GM21723 (cell line): ENCODE measurements around the gene SLC35E1.

Experiments
- ATAC-seq: cut with Tn5 transposase; IDR thresholded peaks from one replicate; pipeline ENCODE4 v1.9.1; 2021; ENCODE audit warnings: mild to moderate bottlenecking, moderate library complexity; ENCODE audit not compliant: unreplicated experiment

SLC35E1 gene

DNA sequence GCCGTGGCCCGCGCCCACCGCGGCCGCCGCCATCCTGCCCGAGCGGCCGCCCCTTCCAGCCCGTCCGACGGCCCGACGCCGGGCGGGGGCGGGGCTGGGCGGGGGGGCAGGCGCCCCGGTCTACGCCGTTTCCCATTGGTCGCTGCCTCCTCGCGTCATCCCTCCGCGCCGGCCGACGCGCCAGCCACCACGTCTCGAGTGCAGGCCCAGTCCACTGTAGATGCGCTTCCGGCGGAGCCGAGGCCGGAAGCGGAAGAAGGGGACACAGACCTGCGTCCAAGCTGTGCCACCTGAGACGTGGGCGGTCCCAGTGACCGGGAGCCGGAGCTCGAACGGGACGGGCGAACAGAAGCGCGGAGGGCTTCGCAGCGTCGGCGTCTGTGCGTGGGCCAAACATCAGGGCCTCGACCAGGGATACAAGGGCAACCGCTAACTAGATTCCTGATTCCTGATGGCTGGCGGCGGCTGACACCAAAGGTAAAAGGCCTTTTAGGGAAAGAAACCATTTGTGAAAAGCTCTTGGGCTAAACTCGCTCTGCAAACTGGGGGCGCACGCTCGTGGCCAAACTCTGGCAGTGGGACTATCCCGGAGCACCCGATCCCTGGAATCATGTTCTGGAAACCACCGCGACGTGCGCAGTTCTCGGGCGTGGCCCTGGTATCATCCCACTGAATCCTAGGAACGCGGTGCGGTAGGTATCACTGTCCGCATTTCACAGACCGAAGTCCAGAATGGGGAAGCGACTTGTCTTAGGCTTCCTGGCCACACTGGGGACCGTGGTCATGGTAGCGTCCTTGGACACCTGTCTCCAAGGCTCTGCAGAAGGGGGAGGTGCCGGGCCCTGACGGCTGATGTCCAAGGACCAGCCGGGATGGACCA, at the start of gene SLC35E1:
Gene SLC35E1, minus strand, starts transcription at position 84 of the 880 bp plus-strand sequence. Its CDS starts 51 bp downstream, at position 33.
- ATAC-seq, result peak; percentile 75

DNA sequence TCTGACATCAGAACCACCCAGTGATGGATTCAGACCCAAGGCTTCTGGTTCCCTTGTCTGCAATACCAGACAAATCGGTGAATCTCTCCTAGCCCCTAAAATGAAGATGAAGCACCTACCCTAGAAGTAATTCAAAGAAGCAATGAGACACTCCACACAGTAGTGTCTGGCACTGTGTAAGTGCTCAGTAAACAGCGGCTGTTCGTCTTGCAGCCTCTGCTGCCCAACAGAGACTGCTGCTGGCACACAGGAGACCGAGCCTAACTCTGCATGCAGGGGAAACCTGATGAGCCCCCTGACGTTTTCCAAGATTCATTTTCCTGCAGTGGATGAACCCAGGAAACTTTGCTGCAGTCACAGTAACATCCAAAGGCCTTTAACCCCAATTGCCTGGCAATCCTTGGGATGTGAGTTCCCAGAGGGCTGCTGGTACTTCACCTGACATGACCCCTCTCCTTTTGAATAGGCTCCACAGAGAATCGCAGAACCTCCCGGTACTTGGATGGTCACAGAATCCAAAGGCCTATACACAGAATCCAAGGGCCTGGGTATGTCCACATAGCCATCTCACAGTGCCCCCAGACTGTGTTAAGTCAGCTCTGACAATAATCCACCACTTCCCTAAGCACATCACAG, 49.1 kb upstream of the SLC35E1 start:
- no peak for ATAC-seq

- no peak for ATAC-seq
Observed at GRCh38 chr19:16620584-16620983, 48.4 kb upstream of the SLC35E1 start.

- no peak for ATAC-seq
Observed at GRCh38 chr19:16620018-16620417, 47.8 kb upstream of the SLC35E1 start.

GRCh38 chr19:16619457-16619856, 47.2 kb upstream of the SLC35E1 start:
- no peak for ATAC-seq

DNA sequence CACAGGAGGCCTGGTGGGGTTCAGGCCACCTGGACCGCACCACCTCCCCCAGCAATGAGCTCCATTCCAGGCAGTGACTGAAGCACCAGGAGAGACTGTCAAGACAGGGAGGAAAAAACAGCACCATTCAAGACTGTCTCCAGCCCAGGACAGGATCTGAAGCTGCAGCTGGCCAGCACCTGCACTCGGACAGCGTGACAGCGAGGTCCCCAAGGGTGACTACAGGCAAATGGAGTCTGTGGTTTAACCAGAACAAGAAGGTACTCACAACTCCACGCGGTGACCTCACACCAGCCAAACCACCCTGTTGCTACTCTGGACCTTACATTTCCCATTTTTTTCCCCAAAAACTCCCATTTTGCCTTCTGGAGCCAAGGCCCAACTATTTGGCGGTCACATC, 46.0 kb upstream of the SLC35E1 start:
- no peak for ATAC-seq

DNA sequence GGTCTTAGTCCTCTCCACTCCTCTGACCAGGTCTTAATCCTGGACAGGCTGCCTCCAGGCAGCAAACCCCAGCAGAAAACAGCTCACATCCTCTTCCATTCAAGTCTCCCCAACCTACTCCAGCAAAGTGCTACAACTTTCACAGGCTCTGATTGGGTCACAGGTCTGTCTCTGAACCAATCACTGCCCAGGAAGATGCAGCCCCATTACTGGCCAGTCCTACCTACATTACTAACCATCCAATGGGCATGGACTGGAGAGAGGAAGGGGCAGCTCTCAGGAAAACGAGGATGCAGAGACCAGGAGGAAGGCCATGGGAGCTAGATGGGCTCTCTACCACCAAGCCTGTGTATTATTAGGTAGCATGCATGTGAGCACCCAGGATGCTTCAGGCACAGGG, 43.6 kb upstream of the SLC35E1 start:
- no peak for ATAC-seq

- no peak for ATAC-seq
Observed at GRCh38 chr19:16614941-16615340, 42.7 kb upstream of the SLC35E1 start.

DNA sequence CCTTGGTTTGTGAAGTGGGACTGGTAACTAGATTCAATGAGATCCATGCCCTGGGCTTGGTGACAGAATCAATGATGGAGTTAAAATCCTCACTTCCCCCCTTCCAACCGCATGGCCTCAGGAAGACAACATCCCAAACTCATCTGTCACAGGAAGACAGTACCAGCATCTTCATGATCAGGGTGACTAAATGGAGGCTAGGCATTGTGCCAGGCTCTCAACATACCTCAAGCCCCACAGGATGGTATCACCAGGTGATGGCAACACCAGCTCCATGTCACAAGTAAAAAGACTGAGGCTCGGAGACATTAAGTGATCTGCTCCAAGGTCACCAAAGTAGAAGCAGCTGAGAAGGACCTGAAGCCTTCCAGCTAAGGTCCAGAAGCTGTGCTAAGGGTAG, 41.6 kb upstream of the SLC35E1 start:
- no peak for ATAC-seq

GRCh38 chr19:16612636-16613035, 40.4 kb upstream of the SLC35E1 start:
- ATAC-seq, result no peak

DNA sequence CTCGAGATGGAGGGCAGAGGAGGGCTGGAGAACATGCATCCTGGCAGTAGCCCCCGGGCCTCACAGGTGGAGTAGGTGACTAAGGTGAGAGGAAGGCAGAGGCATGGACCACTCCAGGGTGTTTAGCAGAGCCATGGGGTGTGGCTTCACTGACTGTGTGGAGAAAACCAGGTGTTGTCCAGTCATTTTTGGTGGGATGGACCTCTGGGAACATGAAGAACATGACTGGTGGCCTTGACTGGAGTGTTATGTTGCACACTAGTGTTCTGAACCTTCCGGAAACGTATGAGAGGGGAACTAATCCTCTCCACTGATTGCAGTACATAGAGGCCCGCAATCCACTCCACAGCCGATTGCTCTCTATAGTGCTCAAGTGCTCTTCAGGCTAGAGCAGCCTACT, 38.9 kb upstream of the SLC35E1 start:
- ATAC-seq, result no peak

DNA sequence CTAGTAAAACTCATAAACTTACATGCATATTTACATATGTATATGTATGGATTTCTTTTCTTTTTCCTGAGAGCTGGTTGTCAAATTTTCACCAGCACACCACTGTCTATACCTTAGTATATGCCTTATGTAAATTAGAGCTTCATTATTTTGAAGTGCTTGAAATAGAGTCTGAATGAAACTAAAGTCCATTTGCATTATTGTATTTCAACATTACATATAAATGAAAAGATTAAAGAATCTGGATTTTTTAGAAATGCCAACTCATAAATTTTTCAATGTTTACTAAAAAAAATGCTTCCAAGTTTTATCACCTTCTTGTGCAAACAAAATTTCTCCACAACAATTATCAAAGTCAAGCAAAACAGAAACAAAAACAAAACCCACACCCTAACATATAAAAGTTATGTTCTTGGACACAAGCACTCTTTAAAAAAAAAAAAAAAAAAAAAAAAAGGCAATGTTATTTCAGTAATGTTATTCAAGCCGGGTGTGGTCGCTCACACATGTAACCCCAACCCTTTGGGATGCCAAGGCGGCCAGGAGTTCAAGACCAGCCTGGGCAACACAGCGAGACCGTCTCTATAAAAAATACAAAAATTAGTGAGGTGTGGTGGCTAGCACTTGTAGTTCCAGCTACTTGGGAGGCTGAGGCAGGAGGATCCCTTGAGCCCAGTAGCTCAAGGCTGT, 37.4 kb upstream of the SLC35E1 start:
- no peak for ATAC-seq

DNA sequence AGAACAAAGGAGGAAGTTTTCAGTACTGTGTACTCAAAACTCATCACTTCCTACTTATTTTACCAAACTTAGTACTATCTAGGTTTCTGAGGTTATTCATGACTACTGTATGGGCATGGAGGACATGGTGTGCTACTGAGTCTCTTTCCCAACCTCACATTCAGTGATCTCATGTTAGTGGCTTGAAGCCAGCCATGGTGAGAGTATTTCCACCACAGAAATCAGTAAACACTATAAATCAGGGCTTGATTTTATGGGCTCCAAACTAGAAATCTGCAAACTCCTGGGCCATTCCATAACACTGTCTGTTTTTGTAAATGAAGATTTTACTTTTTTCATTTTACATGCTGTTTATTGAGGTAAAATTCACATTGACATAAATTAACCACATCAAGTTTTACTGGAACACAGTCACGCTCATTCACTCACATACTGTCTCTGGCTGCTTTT, 36.1 kb upstream of the SLC35E1 start:
- ATAC-seq, result no peak

DNA sequence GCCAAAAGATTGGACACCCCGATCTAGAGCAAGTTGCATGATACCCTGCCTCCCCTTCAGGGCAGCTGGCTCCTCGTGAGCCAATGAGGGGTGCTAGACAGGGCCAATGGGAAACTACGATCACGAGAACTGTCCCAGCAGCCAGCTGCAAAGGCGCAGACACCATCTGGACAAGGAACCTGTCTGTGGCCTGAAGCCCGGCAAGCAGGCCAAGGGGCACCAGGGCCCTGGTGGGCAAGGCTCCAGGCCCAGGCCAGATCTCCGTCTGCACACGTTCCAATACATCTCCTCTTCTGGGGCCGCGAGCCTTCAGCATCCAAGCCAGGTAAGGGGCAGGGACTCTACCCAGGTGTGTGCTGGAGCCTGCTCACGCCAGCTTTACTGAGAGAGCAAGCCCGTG, 35.6 kb upstream of the SLC35E1 start:
- ATAC-seq, result no peak

DNA sequence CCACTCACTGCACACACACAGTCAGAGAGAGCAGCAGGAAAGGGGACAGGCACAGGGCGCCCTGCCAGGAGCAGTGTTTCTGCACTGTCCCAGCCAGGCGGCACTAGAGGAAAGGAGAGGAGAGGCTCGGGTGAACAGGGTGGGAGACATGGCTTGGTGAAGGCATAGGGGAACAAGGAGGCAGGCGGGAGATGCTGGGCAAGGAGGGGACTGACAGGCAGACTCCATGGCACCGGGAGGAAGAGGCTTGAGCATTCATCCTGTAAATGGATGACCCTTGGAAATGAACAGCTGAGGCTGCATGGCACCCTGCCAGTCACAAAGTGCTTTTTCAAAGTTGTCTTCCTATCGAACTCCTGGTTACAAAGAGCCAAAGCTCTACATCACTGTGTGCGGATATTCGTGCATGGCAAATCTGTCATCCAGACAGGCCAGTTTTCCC, 33.4 kb upstream of the SLC35E1 start:
- no peak for ATAC-seq

DNA sequence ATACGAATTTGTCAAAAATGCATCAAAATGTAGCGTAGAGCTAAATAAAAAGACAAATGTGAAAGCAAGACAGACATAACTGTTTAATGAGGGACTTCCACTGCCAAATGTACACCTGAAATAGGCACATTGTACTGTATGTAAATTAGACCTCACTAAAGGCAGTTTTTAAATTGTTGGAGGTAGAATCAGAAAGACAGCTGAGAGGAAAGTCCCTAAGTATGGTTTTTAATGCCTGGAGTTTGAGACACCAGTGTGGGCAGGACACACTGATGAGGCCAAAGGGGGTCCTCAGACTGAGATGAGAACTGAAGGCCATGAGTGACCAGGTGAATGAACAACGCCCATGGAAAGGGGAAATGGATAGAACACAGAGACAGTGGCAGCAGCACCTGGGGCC, 32.9 kb upstream of the SLC35E1 start:
- no peak for ATAC-seq

DNA sequence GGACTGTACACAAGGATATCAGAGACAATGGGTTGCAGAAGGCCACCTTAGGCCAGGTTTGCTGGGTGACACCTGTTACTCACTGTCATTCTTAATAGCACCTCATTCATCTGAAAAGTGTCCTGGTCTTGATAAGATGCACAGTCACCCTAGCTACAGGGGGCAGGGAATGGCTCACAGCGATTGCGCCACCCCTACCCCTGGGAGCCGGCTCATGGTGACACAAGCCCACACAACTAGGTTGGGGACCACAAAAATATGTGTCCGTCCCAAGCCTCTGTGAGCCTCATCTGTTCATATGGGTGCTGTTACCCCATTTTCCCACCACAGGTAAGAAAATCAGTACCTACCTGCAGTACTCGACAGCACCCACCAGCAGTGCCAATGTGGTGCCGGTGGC, 32.4 kb upstream of the SLC35E1 start:
- no peak for ATAC-seq

DNA sequence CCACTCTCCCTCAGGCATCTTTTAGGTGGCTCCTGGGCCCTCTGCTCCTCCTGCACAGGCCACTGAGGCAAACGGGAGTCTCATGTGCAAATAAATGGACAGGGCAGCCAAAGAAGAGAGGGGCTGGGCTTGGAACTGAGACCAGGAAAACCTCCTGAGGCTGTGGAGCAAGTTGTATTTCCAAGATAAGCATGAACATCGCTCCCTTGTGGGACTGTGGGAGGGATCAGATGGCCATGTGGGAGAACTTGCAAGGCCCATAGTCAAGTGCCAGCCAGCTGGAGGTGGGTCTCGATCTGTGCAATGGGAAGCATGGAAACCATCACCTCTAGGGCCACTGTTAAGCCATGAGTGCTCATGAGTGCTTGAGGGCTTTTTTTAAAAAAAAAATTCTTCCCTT, 30.9 kb upstream of the SLC35E1 start:
- ATAC-seq, result no peak

- ATAC-seq, result no peak
Observed at GRCh38 chr19:16601378-16602052, 29.3 kb upstream of the SLC35E1 start.

GRCh38 chr19:16600824-16601223, 28.6 kb upstream of the SLC35E1 start:
- no peak for ATAC-seq
